Thoracic aorta (tissue), 2 donors: ENCODE measurements around the gene MLKL. TPM values are rescaled to one million over a fixed set of nuclear protein-coding genes. Genes with fewer than 3 reads are reported as not detected.

ENCODE experiments used
- ATAC-seq: fragments of 150-250 bp; one replicate; pipeline ENCODE4 v1.8.0; 2017; ENCODE audit warnings: low read depth; ENCODE audit not compliant: insufficient number of reproducible peaks, low FRiP score
- DNase-seq: peaks from one replicate; pipeline ENCODE4 v3.0.0-alpha.2; 2020; ENCODE audit warnings: low spot score
- H3K27ac ChIP-seq, 2 donors: fragments of 200-600 bp; sonication (generic); 1 replicate in 1 of 2; 2 replicates in 1 of 2; pipeline ENCODE4 v1.5.1; 2016; ENCODE audit warnings: mild to moderate bottlenecking in 2 of 2, moderate library complexity in 2 of 2
- H3K27me3 ChIP-seq: fragments of 200-600 bp; sonication (generic); replicated peaks from 2 replicates; pipeline ENCODE4 v1.6.0; 2016; ENCODE audit warnings: mild to moderate bottlenecking; ENCODE audit not compliant: insufficient read depth
- H3K36me3 ChIP-seq: fragments of 200-600 bp; sonication (generic); one replicate; pipeline ENCODE4 v1.5.1; 2016
- H3K4me1 ChIP-seq, 2 donors: fragments of 200-600 bp; sonication (generic); 1 replicate in 1 of 2; 2 replicates in 1 of 2; pipeline versions ENCODE4 v1.5.1 to v1.6.0; 2016; ENCODE audit warnings: low read depth in 2 of 2, mild to moderate bottlenecking in 1 of 2; ENCODE audit not compliant: control insufficient read depth in 1 of 2
- H3K4me3 ChIP-seq: fragments of 200-600 bp; sonication (generic); 2 replicates; pipeline ENCODE4 v1.5.1; 2016; ENCODE audit warnings: mild to moderate bottlenecking
- H3K9me3 ChIP-seq: fragments of 200-600 bp; sonication (generic); 2 replicates; pipeline ENCODE4 v1.5.1; 2016
- CTCF ChIP-seq: fragments of 200-600 bp; sonication (generic); IDR thresholded peaks from one replicate; pipeline ENCODE4 v1.5.1; 2019; ENCODE audit warnings: antibody characterized with exemption
- total RNA-seq, 2 donors: library from RNA; depleted of rRNA; stranded (reverse); fragments of >200 nt; gene quantifications; one replicate each; pipeline versions ENCODE4 v1.1.0 to v1.2.3, GENCODE V29; 2016

The MLKL gene
- total RNA-seq, 2 donors from 2014 or later: 11.4 to 47.0 TPM

GRCh38 chr16:74737521-74737920 is 36.9 kb upstream of the MLKL start:
- H3K27me3 ChIP-seq: no peaks in the 10 kb centered on the region
- H3K9me3 ChIP-seq: no peaks in the 10 kb centered on the region

GRCh38 chr16:74736531-74737157 is 36.0 kb upstream of the MLKL start:
- Histone ChIP-seq H3K36me3 (no peaks in the 10 kb centered on the region), H3K27me3 (no peaks in the 10 kb centered on the region), H3K4me1 (no peaks in the 10 kb centered on the region), H3K4me3 (no peak overlapping the region), H3K9me3 (no peaks in the 10 kb centered on the region), H3K27ac (no peak overlapping the region)
- ATAC-seq: no peak
- no peak for TF ChIP-seq CTCF
- no peak for DNase-seq

More at GRCh38 chr16:74737521-74737920, 36.9 kb upstream of the MLKL start:
- no peak overlapping the region for H3K27ac ChIP-seq
- H3K4me1 ChIP-seq: no peaks in the 10 kb centered on the region
- ATAC-seq: no peak
- H3K36me3 ChIP-seq: no peaks in the 10 kb centered on the region
- DNase-seq: no peak
- TF ChIP-seq CTCF: no peak
- no peak overlapping the region for H3K4me3 ChIP-seq

GRCh38 chr16:74735554-74735953 is 34.9 kb upstream of the MLKL start:
- no peak for TF ChIP-seq CTCF
- no peak for ATAC-seq
- H3K36me3 ChIP-seq: no peaks in the 10 kb centered on the region
- H3K9me3 ChIP-seq: no peaks in the 10 kb centered on the region
- no peaks in the 10 kb centered on the region for H3K4me1 ChIP-seq
- no peak overlapping the region for H3K4me3 ChIP-seq
- no peak for DNase-seq
- no peaks in the 10 kb centered on the region for H3K27me3 ChIP-seq
- H3K27ac ChIP-seq: no peak overlapping the region

- Histone ChIP-seq H3K36me3 (no peaks in the 10 kb centered on the region), H3K9me3 (no peaks in the 10 kb centered on the region), H3K27me3 (no peaks in the 10 kb centered on the region), H3K4me1 (no peaks in the 10 kb centered on the region), H3K4me3 (no peak overlapping the region), H3K27ac (no peak overlapping the region)
- TF ChIP-seq CTCF: no peak
- no peak for DNase-seq
- ATAC-seq: no peak
Observed at GRCh38 chr16:74735162-74735452, 34.4 kb upstream of the MLKL start.

- DNase-seq (no peak), ATAC-seq (no peak)
- Histone ChIP-seq H3K4me3 (no peak overlapping the region), H3K27me3 (no peaks in the 10 kb centered on the region), H3K4me1 (no peaks in the 10 kb centered on the region), H3K36me3 (no peaks in the 10 kb centered on the region), H3K9me3 (no peaks in the 10 kb centered on the region), H3K27ac (no peak overlapping the region)
- no peak for TF ChIP-seq CTCF
Observed at GRCh38 chr16:74734361-74735161, 33.9 kb upstream of the MLKL start.
